A549 (cell line): ENCODE results near the gene MMP25.

ENCODE experiments used
- CBX8 ChIP-seq: fragments of 200-600 bp; sonication (generic); IDR thresholded peaks from 2 replicates; pipeline ENCODE4 v1.6.1; 2016
- CEBPB ChIP-seq, 2 experiments: fragments of >200 bp in 1 of 2; sonication (Bioruptor Twin) in 1 of 2; formaldehyde crosslinking in 1 of 2; IDR thresholded peaks; 2 replicates each; pipeline ENCODE4 v1.6.1; 2012 to 2016
- EP300 ChIP-seq, 2 experiments: fragments of >200 bp; sonication (Bioruptor Twin); formaldehyde crosslinking; IDR thresholded peaks; 2 replicates in 1 of 2; 3 replicates in 1 of 2; pipeline ENCODE4 v1.6.1; 2016 to 2017
- FOSL2 ChIP-seq, 2 experiments: fragments of 450-650 bp in 1 of 2; fragments of >200 bp in 1 of 2; sonication (Bioruptor Twin) in 1 of 2; formaldehyde crosslinking; IDR thresholded peaks; 2 replicates each; pipeline versions ENCODE4 v1.5.0 to v1.6.1; 2016 to 2020; ENCODE audit warnings: mild to moderate bottlenecking in 1 of 2, moderate library complexity in 1 of 2
- MAFK ChIP-seq: fragments of 450-650 bp; IDR thresholded peaks from 2 replicates; pipeline ENCODE4 v1.6.1; 2014; ENCODE audit not compliant: partially characterized antibody
- POLR2A ChIP-seq: IDR thresholded peaks from 2 replicates; pipeline ENCODE4 v1.6.1; 2012; ENCODE audit warnings: mild to moderate bottlenecking, low read length
- POLR2AphosphoS2 ChIP-seq: conservative IDR thresholded peaks from 2 replicates; pipeline ENCODE4 v1.6.1; 2012; ENCODE audit warnings: low read length, improper control_type of control experiment, inconsistent platforms
- TP53 ChIP-seq: fragments of 250-450 bp; sonication (Bioruptor Pico); IDR thresholded peaks from 2 replicates; pipeline ENCODE4 v1.5.0; 2021; ENCODE audit warnings: mild to moderate bottlenecking, moderate library complexity
- TF ChIP-seq, protein P1 (sequence below): IDR thresholded peaks from 2 replicates; pipeline ENCODE4 v1.6.1; 2012; ENCODE audit warnings: low read depth, borderline replicate concordance
- TF ChIP-seq, protein P2 (sequence below): fragments of >200 bp; sonication (Bioruptor Twin); formaldehyde crosslinking; IDR thresholded peaks from 3 replicates; pipeline ENCODE4 v1.5.1; 2016

DNA sequence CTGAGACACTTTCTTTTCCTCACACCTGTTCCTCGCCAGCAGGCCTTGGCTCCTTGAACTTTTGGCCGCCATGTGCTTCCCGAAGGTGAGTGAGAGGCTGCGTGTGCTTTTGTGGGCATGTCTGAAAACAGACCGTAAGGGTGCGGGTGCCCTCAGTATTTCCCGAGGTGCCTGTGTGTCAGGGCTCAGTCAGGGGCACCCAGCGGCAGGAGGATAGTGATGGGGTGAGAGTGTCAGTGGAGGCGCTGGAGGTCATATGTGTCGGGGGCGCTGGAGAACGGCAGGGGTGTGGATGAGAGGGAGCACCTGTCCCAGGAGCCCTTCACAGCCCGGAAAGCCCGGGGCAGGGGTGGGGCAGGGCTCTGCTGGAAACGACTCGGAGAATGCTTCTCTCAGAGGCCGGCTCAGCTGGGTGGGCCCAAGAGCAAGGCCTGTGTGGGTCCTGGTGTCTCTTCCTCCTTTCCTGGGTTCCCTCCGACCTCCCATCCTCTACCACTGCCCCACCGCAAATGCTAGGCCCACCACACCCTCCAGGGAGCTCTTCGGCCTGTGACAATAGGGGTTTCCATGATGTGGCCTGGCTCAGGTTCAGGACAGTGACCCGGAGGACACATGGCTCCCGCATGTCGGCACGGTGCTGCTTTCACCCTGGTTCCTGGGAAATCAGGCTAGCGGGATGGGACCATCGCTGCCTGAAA lies 19.5 kb downstream of the MMP25 start:
- TF ChIP-seq EP300 (IDR thresholded peaks at IDR 0.05) (no peak), POLR2A (no peak), CBX8 (no peak), POLR2AphosphoS2 (no peak), MAFK (no peak), TP53 (CRISPR knock-in tag) (no peak), FOSL2 (IDR thresholded peaks at IDR 0.05) (no peak), FOSL2 (CRISPR knock-in tag; IDR thresholded peaks at IDR 0.05) (no peak), CEBPB (IDR thresholded peaks at IDR 0.05) (no peak)
- TF ChIP-seq, protein P1, sequence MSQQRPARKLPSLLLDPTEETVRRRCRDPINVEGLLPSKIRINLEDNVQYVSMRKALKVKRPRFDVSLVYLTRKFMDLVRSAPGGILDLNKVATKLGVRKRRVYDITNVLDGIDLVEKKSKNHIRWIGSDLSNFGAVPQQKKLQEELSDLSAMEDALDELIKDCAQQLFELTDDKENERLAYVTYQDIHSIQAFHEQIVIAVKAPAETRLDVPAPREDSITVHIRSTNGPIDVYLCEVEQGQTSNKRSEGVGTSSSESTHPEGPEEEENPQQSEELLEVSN: no peak
- TF ChIP-seq, protein P2, sequence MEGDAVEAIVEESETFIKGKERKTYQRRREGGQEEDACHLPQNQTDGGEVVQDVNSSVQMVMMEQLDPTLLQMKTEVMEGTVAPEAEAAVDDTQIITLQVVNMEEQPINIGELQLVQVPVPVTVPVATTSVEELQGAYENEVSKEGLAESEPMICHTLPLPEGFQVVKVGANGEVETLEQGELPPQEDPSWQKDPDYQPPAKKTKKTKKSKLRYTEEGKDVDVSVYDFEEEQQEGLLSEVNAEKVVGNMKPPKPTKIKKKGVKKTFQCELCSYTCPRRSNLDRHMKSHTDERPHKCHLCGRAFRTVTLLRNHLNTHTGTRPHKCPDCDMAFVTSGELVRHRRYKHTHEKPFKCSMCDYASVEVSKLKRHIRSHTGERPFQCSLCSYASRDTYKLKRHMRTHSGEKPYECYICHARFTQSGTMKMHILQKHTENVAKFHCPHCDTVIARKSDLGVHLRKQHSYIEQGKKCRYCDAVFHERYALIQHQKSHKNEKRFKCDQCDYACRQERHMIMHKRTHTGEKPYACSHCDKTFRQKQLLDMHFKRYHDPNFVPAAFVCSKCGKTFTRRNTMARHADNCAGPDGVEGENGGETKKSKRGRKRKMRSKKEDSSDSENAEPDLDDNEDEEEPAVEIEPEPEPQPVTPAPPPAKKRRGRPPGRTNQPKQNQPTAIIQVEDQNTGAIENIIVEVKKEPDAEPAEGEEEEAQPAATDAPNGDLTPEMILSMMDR: no peak
